Measurements from ENCODE around the gene SMIM35.

SMIM35 gene

DNA sequence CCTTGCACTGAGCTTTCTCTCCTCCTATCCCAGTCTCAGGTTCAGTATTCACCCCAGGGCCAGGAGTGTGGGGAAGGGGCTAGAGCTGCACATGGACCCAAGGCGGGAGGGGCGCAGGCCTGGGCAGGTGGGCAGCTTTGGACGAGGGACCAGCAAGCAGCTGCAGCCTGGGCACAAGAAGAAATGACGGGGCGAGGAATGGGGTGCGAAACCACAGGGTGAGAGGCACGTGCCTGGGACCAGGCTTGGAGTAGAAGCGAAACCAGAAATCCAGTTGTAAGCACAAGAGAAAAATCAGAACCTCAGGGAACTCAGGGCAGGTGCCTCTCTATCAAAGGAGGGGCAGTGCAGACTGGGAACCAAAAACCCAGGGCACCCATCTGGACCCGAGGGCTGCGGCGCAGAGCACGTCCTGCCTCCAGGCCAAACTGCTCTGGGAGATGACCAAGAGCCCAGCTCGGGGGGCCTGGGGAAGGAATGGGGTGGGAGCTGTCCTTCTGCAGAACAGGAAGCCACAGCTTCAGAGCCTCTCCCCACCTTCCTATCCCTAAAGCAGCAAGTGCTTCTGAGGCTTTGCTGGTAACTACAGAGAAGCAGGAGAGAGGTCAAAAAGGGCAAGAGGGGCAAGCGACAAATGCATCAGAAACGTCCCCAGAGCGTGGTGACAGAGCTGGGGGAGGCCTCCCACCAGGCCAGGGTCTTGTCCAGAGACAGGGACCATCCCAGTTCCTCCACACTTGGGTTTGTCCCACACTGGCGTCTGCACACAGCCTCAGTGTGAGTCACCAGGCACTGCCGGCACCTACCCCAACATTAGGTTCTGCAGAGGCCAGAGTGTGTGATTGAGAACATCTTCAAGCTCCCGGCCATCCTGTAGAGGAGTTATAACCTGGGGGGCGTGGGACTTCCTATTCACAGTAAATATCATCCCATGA, 28.2 kb downstream of the SMIM35 start:
- no peak for DNase-seq (ENCODE audit: low read depth, low spot score)

- DNase-seq (ENCODE audit: low read depth, low spot score), result no peak
Measured at GRCh38 chr11:118057251-118058145, 29.3 kb downstream of the SMIM35 start.

GRCh38 chr11:118056806-118057205, 30.0 kb downstream of the SMIM35 start:
- DNase-seq (ENCODE audit: low read depth, low spot score), result no peak

DNA sequence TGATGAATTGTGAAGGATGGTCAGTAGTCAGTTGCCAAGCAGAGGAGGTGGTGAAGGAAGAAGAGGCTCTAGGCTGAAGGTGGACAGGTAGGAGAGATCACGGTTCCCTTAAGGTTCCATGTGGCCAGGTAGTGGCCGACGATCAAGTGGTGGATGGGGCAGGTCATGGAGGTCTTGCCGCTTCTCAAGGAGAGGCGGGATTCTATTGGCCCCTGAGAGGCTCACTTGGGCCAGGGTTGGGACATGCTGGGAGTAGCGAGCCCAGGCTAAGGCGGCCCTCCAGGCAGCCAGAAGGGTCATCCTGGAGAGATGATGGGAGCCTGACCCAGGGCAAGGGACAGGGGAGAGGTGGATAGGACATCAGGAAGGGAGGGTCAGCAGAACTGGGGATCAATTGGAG, 30.8 kb downstream of the SMIM35 start:
- no peak for DNase-seq (ENCODE audit: low read depth, low spot score)

DNA sequence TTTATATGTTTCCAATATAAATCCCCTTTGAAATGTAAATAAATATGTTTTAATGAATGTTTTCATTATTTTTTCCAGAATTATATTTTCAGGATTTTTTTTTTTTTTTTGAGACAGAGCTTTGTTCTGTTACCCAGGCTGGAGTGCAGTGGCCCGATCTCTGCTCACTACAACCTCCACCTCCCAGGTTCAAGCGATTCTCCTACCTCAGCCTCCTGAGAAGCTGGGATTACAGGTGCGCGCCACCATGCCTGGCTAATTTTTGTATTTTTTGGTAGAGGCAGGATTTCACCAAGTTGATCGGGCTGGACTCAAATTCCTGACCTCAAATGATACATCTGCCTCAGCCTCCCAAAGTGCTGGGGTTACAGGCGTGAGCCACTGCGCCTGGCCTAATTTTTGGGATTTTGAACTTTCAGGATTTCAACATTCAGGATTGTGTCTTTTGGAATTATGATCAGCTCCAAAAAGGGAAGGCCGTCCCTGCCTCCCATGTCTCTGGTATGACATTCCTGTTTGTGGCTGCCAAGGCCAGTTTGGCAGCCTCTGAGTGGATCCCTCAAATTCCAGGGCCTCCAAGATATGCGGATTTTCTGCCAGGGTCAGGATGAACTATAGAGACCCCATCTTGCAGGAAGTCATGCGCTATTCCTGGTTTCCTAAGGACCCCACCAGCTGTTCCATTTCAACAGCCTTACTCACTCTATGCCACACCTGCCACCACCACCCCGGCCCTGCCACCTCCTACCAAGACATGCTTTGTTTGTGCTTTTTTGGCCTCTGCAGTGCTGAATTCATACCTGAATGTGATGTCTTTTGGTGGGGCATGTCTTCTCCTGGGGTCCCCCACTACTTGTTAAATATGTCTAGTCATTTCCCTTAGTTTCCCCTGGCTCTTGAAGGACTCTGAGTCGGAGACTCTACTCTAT, 31.8 kb downstream of the SMIM35 start:
- DNase-seq (ENCODE audit: low read depth, low spot score), result no peak

DNA sequence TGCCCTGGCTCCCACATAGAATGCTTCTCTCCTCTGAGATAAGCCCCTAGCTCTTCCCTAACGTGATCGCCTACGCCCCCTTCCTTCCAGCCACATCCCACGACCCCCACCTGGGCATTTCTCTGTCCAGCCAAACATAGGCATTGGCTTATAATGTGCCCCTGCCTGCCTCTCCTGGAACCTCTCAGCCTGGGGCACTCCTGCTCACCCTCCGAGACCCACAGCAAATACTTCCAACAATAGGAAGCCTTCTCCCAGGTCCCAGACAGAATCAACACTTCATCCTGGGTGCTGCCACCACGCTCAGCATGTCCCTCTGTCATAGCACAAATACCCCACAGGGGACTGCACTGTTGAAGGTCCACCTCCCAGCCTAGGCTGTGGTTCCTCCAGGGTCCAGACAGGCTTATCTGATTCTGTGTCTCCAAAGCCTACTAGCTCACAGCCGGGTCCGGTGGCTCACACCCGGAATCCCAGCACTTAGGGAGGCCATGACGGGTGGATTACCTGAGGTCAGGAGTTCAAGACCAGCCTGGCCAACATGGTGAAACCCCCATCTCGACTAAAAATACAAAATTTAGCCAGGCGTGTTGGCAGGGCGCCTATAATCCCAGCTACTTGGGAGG, 34.1 kb downstream of the SMIM35 start:
- DNase-seq (ENCODE audit: low read depth, low spot score), result no peak

DNA sequence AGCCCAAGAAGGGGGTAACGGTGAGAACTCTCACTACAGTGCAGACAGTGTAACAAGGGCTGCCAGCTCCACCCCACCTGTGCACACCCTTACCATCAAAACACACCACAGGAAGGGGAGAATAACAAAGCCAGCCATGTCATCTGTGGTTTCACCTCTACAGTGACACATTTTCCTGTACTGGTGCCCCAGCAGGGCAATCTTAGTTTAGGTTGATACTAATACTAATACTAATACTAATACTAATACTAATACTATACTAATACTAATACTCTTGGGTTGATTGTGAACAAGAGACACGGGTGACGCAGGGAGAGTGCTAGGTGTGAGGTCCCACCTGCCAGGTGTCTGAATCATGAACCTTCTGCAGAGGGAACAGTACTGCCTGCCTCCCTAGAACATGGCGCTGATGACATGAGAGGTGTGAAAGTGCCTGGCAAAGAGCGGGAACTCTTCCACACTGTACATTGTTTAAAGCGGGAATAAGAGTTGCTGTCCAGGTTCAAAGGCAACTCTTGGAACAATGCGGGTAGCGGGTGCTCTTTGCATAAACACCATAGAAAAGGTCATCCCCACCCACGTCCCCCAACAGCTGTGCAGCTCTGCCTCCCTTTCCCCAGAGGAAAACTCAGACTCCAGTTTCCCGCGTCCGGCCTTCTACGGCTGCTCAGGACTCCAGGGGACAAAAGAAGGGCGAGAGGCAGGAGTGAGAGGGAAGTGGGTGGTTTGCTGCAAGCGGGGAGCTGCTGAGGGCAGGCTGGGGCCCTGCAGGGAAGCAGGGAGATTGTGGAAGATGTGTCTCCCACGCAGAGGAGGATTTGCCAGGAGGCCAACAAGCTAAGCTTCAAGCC, 34.9 kb downstream of the SMIM35 start:
- peak; percentile 57 for DNase-seq (ENCODE audit: low read depth, low spot score)

GRCh38 chr11:118051136-118051610, 35.6 kb downstream of the SMIM35 start:
- DNase-seq (ENCODE audit: low read depth, low spot score), result no peak

GRCh38 chr11:118050208-118050891, 36.4 kb downstream of the SMIM35 start:
- DNase-seq (ENCODE audit: low read depth, low spot score), result no peak

DNA sequence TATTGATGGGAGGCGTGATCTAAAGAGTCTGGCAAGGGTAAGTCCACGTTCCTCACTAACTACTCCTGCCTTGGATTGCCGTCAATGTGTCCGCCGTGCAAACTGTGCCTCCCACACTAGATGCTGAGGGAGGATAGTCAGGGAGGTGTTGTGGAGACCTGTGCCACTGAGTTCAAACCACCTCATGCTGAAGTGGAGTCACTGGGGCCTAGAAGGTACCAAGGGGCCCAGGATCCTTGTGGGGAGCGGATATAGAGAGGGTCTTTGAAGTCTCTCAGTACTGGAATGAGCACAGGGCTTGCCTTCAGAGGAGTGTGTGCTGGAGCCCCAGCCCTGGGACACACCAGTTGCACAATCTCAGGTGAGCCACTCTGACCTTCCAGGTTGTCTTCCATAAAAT, 37.0 kb downstream of the SMIM35 start:
- DNase-seq (ENCODE audit: low read depth, low spot score), result no peak

DNA sequence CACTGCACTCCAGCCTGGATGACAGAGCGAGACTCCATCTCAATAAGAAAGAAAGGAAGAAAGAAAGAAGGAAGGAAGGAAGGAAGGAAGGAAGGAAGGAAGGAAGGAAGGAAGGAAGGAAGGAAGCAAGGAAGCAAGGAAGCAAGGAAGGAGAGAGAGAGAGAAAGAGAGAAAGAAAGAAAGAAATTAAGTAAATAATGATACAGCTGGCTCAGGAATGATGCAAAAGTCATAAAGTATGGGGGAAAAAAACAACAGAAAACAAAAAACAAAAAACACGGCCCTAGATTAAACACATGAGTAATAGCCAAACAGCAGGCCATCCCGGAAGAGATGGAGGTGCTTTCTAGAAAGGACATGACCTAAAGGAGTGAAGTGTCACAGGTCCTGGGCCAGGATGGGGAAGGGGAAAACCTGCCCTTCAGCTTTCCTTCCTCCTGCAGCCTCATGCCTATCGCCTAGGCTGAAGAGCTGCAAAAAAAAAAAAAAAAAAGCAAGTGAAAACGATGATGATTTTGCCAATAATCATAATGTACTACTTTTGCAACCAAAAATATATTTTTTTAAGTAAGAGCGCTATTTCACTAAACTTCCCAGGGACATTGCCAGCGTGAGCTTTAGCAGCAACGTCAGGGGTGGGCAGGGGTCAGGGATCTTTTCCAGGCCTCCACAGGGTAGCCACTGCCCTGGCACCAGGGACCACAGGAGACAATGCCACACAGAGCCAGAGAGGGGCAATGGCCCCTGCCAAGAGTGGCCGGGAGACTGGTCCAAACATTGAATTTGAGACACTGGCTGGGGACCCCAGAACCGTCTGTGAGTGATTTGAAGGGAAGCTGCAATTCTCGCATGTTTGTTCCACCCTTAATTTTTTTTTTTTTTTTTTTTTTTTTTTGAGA, 38.0 kb downstream of the SMIM35 start:
- no peak for DNase-seq (ENCODE audit: low read depth, low spot score)

DNA sequence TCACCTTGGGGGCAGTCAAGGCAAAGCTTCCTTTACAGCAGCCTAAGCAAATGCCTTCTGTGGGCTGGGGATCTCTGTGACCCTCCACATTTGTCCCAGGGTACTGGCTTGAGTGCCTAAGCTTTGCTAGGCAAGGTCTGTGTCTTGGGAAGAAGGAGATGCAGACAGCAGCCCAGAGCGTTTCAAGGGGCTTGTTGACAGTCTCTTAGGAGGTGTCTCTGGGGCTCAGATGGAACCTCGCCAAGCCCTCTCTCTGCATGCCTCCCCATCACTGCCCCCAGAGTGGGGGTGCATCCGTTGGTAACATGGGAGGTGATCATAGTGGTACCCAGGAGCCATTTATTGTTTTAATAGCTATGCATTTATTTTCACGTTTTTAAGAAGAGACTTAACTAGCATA, 39.0 kb downstream of the SMIM35 start:
- no peak for DNase-seq (ENCODE audit: low read depth, low spot score)

- no peak for DNase-seq (ENCODE audit: low read depth, low spot score)
Measured at GRCh38 chr11:118046964-118047700, 39.6 kb downstream of the SMIM35 start.

GRCh38 chr11:118046051-118046963, 40.5 kb downstream of the SMIM35 start:
- DNase-seq (ENCODE audit: low read depth, low spot score), result no peak

DNA sequence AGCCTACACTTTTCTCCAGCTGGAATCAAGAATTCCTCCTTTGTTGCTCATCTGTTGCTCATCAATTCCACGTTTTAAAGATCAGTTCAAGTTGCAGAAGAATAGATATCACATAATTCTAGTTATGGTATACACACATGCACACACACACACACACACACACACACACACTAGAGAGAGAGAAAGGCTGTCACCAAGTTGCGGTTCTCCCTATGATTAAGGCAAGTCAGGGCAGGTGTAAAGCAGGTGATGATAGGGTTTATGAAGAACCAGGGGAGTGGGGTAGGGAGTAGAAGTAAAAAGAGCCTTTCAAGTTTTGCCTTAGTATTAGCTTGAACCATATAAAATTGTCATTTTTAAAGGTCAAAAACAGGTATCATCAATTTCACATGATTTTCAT, 41.6 kb downstream of the SMIM35 start:
- DNase-seq (ENCODE audit: low read depth, low spot score), result no peak

DNA sequence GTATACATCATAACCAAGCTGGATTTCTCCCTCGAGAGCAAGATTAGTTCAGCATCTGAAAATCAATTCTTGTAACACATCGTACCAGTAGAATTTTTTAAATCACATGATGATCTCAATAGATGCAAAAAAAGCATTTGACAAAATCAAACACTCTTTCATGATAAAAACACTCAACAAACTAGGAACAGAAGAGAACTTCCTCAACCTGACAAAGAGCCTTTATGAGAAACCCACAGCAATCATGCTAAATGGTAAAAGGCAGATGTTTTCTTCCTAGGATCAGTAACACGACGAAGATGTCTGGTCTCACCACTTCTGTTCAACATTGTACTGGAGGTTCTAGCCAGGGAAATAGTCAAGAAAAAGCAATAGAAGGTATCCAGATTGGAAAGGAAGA, 44.0 kb downstream of the SMIM35 start:
- DNase-seq (ENCODE audit: low read depth, low spot score), result no peak
